Naive thymus-derived CD4-positive, alpha-beta T cell (primary cell): Measurements from ENCODE around the gene NT5DC3. TPM values are rescaled to one million over a fixed set of nuclear protein-coding genes. Genes with fewer than 3 reads are reported as not detected.

ENCODE experiments used
- ATAC-seq: fragments of 150-1000 bp; cut with Tn5 transposase; 2 replicates; pipeline ENCODE4 v1.10.0; 2021; ENCODE audit warnings: mild to moderate bottlenecking, moderate library complexity
- CTCF ChIA-PET: fragments of 350-600 bp; sonication (Branson Sonifier 250); formaldehyde crosslinking; loops from one replicate; lab custom pipeline; 2021; ENCODE audit warnings: antibody characterized with exemption; lab: Charles Lee
- POLR2A ChIA-PET: fragments of 350-600 bp; sonication (Branson Sonifier 250); formaldehyde crosslinking; loops from one replicate; lab custom pipeline; 2021; ENCODE audit warnings: antibody characterized with exemption, inconsistent platforms; lab: Charles Lee
- DNase-seq, 9 donors: peaks; one replicate each; pipeline versions ENCODE4 v3.0.0 to v3.0.0-alpha.2; 2020 to 2022; ENCODE audit warnings: mixed read lengths in 1 of 9
- H3K27ac ChIP-seq: one replicate; pipeline ENCODE4 v1.7.0; 2013; ENCODE audit warnings: mild to moderate bottlenecking, low read depth, low read length, moderate library complexity
- H3K27me3 ChIP-seq, 2 donors: one replicate each; pipeline ENCODE4 v1.7.0; 2013; ENCODE audit warnings: low read length in 2 of 2, mild to moderate bottlenecking in 2 of 2, moderate library complexity in 2 of 2; ENCODE audit not compliant: control insufficient read depth in 2 of 2, insufficient read depth in 2 of 2
- H3K36me3 ChIP-seq, 3 experiments: 1 replicate in 2 of 3; 2 replicates in 1 of 3; pipeline ENCODE4 v1.7.0; 2013; ENCODE audit warnings: low read length in 3 of 3, mild to moderate bottlenecking in 3 of 3, moderate library complexity in 1 of 3; ENCODE audit not compliant: insufficient read depth in 3 of 3, control insufficient read depth in 2 of 3
- H3K4me1 ChIP-seq, 2 donors: one replicate each; pipeline ENCODE4 v1.7.0; 2013; ENCODE audit warnings: low read length in 2 of 2, mild to moderate bottlenecking in 2 of 2, moderate library complexity in 1 of 2; ENCODE audit not compliant: control insufficient read depth in 2 of 2, insufficient read depth in 2 of 2
- H3K4me3 ChIP-seq: 2 replicates; pipeline ENCODE4 v1.7.0; 2013; ENCODE audit warnings: mild to moderate bottlenecking, low read length
- H3K9me3 ChIP-seq, 3 experiments: 1 replicate in 2 of 3; 2 replicates in 1 of 3; pipeline ENCODE4 v1.7.0; 2013; ENCODE audit warnings: low read length in 3 of 3; ENCODE audit not compliant: control insufficient read depth in 2 of 3
- H3K27ac Mint-ChIP-seq, 9 donors: one replicate each; pipeline ENCODE4 v1.8.0; 2020 to 2022; ENCODE audit warnings: mixed read lengths in 9 of 9, mild to moderate bottlenecking in 8 of 9, moderate library complexity in 5 of 9, inconsistent platforms in 2 of 9
- H3K27me3 Mint-ChIP-seq, 5 donors: one replicate each; pipeline ENCODE4 v1.8.0; 2021 to 2022; ENCODE audit warnings: mixed read lengths in 5 of 5, mild to moderate bottlenecking in 1 of 5
- H3K36me3 Mint-ChIP-seq, 5 donors: one replicate each; pipeline ENCODE4 v1.8.0; 2020 to 2022; ENCODE audit warnings: mixed read lengths in 5 of 5, mild to moderate bottlenecking in 3 of 5, inconsistent platforms in 1 of 5
- H3K4me1 Mint-ChIP-seq, 7 donors: one replicate each; pipeline ENCODE4 v1.8.0; 2020 to 2022; ENCODE audit warnings: mixed read lengths in 7 of 7, mild to moderate bottlenecking in 3 of 7, inconsistent platforms in 1 of 7
- H3K4me3 Mint-ChIP-seq, 10 donors: one replicate each; pipeline ENCODE4 v1.8.0; 2020 to 2022; ENCODE audit warnings: mild to moderate bottlenecking in 10 of 10, mixed read lengths in 10 of 10, moderate library complexity in 6 of 10, inconsistent platforms in 2 of 10
- H3K9me3 Mint-ChIP-seq, 11 donors: one replicate each; pipeline ENCODE4 v1.8.0; 2020 to 2022; ENCODE audit warnings: mixed read lengths in 11 of 11, mild to moderate bottlenecking in 4 of 11, inconsistent platforms in 1 of 11, moderate library complexity in 1 of 11
- intact Hi-C, 2 donors: fragments of 100-400 bp; cut with micrococcal nuclease; formaldehyde crosslinking; loops; one replicate each; pipeline ENCODE4 v1.15.1; 2023
- polyA plus RNA-seq, 2 donors: library from polyadenylated mRNA; unstranded; fragments of 300-500 nt; fragmentation: Illumina TruSeq; gene quantifications; one replicate each; pipeline ENCODE4 v1.2.3, GENCODE V29; 2021
- total RNA-seq, 6 experiments: library from RNA in 5 of 6; stranded (reverse) in 5 of 6; gene quantifications; 1 replicate in 5 of 6; 2 replicates in 1 of 6; pipeline ENCODE4 v1.2.3 and lab custom pipeline; 2021 to 2026

NT5DC3 gene
- total and polyA plus RNA-seq, 7 experiments from 2014 or later, result 0.99 to 5.0 (median 4.4) TPM

DNA sequence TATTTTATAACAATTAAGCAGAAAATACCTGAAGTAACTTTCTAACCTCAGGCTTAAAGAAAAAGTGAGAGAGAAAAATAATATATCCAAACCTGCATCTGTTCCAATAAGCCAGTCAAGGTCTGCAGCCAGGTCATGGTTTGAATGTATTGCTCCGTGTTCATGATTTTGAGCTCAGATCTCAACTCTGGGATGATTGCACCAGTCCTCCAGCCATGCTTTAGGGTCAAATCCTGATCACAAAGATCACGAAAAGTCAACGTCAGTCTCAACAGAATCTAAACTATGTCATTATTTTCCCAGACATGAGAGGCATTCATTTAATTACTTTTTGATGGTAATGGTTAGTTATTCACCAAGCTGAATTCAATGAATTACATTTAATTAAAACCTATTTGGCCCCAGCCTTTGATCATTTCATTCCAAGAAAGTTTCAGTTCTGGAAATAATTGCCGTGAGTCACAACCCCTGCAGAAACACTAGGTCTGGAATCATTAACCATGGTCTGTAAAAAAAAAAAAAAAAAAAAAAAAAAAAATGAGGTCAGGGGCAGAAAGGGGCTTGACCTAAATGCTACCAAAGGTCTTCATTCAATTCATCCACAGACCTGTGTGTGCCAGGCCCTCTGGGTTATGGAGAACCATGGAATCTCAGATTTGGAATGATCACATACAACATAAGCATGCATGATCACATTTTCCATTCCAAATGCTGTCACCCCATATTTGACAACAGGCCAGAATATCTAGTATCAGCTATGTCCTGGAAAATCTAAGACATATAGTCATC, 55.6 kb downstream of the NT5DC3 start:
- Mint-ChIP-seq H3K4me3 (no peak overlapping the region), H3K27ac (no peak overlapping the region), H3K9me3 (peaks cover 0 to 1% (median 0%) of the 10 kb centered on the region in 11 donors), H3K27me3 (no peaks in the 10 kb centered on the region), H3K4me1 (no peaks in the 10 kb centered on the region), H3K36me3 (peaks cover 2 to 41% (median 28%) of the 10 kb centered on the region in 5 donors)
- intact Hi-C loops, result no loop called here
- no peak for DNase-seq
- peaks cover 0 to 14% (median 0%) of the 10 kb centered on the region in 3 experiments for H3K36me3 ChIP-seq
- H3K27me3 ChIP-seq, result no peaks in the 10 kb centered on the region
- ATAC-seq, result no peak
- POLR2A ChIA-PET, result no interaction called here
- H3K27ac ChIP-seq, result no peak overlapping the region
- no peak overlapping the region for H3K4me3 ChIP-seq
- CTCF ChIA-PET, result interaction anchor here (0.8 kb wide), 1 partner anchor 12 kb away, joined by 3 read pairs; no protein-coding TSS in a partner anchor
- H3K9me3 ChIP-seq, result no peaks in the 10 kb centered on the region
- H3K4me1 ChIP-seq, result no peaks in the 10 kb centered on the region

DNA sequence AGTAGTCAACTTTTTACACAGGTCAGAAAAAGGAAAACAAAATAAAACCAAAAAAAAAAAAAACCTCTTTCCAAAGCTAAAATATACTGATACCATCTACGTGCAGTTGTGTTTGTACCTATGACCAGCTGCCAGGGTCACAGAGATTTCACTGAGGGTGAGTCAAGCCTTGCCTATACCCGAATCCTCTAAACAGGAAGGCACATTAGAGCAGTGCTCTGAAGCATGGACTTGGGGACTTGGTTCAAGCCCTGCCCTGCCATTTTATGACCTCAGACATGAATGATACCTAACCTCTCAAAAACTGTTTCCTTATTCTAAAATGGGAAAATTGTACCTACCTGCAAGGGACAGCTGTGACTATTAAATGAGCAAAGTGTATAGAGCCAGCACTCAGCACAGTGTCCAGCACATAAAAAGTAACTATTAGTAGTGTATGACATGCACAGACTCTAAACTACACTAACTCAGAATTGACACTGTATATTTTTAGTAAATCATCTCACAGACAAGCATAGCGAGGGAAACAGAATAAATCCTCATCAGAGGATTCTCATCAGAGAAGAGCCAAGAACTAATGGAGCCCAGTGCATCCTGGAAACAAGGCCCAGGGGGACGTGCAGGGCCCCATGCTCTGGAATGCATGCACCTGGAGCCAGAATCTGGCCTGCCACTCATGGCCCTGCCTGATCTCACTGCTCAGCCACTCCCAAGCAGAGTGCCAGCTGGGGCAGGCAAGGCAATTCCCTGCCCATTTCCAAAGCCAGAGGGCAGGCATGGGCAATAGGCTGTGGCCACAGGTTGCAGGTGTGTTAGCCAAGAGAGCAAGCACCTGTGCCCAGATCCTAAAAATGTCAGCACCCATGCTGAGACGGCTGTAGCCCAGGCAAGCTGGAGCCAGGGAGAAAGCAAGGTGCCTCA, 57.0 kb downstream of the NT5DC3 start:
- Mint-ChIP-seq H3K27me3 (no peaks in the 10 kb centered on the region), H3K27ac (peak overlapping the region in 1 of 9 donors; percentile 81), H3K36me3 (peaks cover 3 to 52% (median 39%) of the 10 kb centered on the region in 5 donors), H3K9me3 (peaks cover 0 to 1% (median 0%) of the 10 kb centered on the region in 11 donors), H3K4me3 (no peak overlapping the region), H3K4me1 (no peaks in the 10 kb centered on the region)
- peaks cover 0 to 24% (median 0%) of the 10 kb centered on the region in 3 experiments for H3K36me3 ChIP-seq
- no peak overlapping the region for H3K4me3 ChIP-seq
- ChIA-PET CTCF (no interaction called here), POLR2A (no interaction called here)
- H3K4me1 ChIP-seq, result no peaks in the 10 kb centered on the region
- no peaks in the 10 kb centered on the region for H3K27me3 ChIP-seq
- no peak overlapping the region for H3K27ac ChIP-seq
- DNase-seq (no peak), ATAC-seq (no peak)
- no peaks in the 10 kb centered on the region for H3K9me3 ChIP-seq
- intact Hi-C loops, result no loop called here

DNA sequence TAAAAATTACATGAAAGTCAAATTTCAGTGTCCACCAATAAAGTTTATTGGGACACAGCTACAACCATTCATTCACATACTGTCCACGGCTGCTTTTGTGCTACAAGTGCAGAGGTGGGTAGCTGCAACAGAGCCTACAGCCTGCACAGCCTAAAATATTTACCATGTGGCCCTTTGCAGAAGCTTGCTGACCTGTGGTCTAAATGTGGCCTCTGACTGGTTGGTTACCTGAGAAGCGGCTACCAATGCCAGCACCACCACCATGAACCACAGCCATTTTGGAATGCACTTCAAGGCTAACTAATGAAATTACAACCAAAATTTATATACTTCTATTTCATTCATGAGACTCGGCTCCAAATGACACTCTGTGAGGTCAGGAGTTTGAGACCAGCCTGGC, 58.6 kb downstream of the NT5DC3 start:
- ChIA-PET POLR2A (no interaction called here), CTCF (no interaction called here)
- peaks cover 0 to 28% (median 0%) of the 10 kb centered on the region in 3 experiments for H3K36me3 ChIP-seq
- no peaks in the 10 kb centered on the region for H3K4me1 Mint-ChIP-seq
- intact Hi-C loops, result no loop called here
- no peak overlapping the region for H3K4me3 Mint-ChIP-seq
- peaks cover 3 to 66% (median 46%) of the 10 kb centered on the region in 5 donors for H3K36me3 Mint-ChIP-seq
- DNase-seq, result no peak
- H3K27me3 Mint-ChIP-seq, result no peaks in the 10 kb centered on the region
- no peak for ATAC-seq
- H3K27me3 ChIP-seq, result no peaks in the 10 kb centered on the region
- H3K4me3 ChIP-seq, result no peak overlapping the region
- H3K27ac Mint-ChIP-seq, result no peak overlapping the region
- H3K9me3 Mint-ChIP-seq, result peaks cover 0 to 1% (median 0%) of the 10 kb centered on the region in 11 donors
- H3K9me3 ChIP-seq, result no peaks in the 10 kb centered on the region
- H3K27ac ChIP-seq, result no peak overlapping the region
- H3K4me1 ChIP-seq, result no peaks in the 10 kb centered on the region

DNA sequence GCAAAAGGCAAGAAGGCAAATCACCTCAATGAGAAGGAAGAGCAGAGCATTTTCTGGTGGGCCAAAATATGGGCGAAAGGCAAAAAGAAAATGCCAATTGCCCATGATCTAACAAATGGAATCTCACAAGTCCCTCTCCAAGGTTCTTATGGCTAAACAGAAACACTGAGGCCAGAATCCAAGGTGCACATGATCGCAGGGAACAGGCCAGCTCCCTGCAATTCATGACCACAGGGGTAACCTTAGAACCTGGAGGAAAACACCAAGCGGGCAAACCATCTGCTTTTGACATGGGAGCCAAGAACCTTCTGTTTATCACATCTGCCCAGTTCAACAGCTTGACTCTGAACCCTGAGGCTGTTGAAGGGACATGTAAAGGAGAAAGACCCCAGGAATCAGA, 60.0 kb downstream of the NT5DC3 start:
- Histone ChIP-seq H3K9me3 (no peaks in the 10 kb centered on the region), H3K4me1 (no peaks in the 10 kb centered on the region), H3K27me3 (no peaks in the 10 kb centered on the region), H3K27ac (no peak overlapping the region), H3K36me3 (peaks cover 0 to 39% (median 0%) of the 10 kb centered on the region in 3 experiments), H3K4me3 (no peak overlapping the region)
- ATAC-seq (no peak), DNase-seq (no peak)
- Mint-ChIP-seq H3K4me1 (no peaks in the 10 kb centered on the region), H3K9me3 (peaks cover 0 to under 1% (median 0%) of the 10 kb centered on the region in 11 donors), H3K27ac (no peak overlapping the region), H3K27me3 (no peaks in the 10 kb centered on the region), H3K36me3 (peaks cover 3 to 75% (median 53%) of the 10 kb centered on the region in 5 donors), H3K4me3 (no peak overlapping the region)
- POLR2A ChIA-PET, result no interaction called here
- intact Hi-C loops, result no loop called here
- CTCF ChIA-PET, result no interaction called here

DNA sequence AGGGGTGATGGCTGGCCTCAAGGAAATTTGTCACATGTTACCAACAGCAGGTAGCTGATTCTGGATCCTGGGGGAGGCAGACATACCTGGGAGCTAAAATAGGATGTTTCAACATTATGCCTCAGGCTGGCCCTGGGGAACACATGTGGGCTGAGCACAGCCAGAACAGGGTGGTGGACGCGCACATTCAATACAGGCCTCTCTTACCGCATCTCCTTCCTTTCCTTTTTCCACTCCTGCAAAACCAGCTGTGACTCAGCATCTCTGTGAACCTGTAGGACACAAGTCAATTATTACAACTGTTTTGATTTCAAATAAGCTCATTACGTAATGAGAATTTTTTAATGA, 61.0 kb downstream of the NT5DC3 start:
- POLR2A ChIA-PET, result no interaction called here
- no peak for ATAC-seq

DNA sequence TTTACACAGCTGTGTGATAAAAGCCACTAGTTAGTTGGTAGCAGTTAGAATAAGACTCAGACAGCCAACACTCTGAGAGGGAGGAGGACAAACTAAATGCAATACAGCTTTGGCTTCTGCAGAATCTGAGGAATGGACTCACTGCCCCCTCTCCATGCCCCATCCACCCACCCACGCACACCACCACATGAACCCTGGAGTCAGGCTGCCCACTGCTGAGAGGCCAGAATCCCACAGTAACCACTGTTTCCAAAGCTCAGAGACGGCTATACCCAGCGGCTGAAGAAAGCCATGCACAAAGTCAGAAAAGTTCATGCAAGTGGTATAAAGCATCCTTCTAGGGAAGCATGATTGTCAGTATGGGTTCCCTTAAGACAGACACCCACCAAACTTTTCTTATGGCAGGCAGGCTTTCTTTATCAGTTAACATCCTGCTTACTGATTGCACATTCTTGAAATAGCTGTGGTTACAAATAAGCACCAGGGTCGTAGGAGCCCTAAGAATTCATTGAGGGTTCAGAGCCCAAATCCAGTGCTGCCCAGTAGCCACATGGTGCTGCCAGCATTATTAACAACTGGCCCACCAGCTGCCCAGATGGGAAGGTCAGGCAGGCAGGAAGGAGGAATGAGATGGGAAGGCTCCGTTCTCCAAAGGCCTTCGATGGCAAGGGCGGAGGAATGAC, 61.5 kb downstream of the NT5DC3 start:
- H3K9me3 Mint-ChIP-seq, result peaks cover 0 to 2% (median 0%) of the 10 kb centered on the region in 11 donors
- H3K4me1 Mint-ChIP-seq, result no peaks in the 10 kb centered on the region
- H3K4me3 ChIP-seq, result no peak overlapping the region
- no peaks in the 10 kb centered on the region for H3K9me3 ChIP-seq
- H3K27me3 Mint-ChIP-seq, result no peaks in the 10 kb centered on the region
- intact Hi-C loops, result no loop called here
- DNase-seq, result no peak
- H3K27ac ChIP-seq, result no peak overlapping the region
- H3K36me3 ChIP-seq, result peaks cover 0 to 31% (median 0%) of the 10 kb centered on the region in 3 experiments
- no peak overlapping the region for H3K27ac Mint-ChIP-seq
- H3K36me3 Mint-ChIP-seq, result peaks cover 2 to 76% (median 49%) of the 10 kb centered on the region in 5 donors
- H3K27me3 ChIP-seq, result no peaks in the 10 kb centered on the region
- H3K4me3 Mint-ChIP-seq, result no peak overlapping the region
- no peak for ATAC-seq
- ChIA-PET CTCF (no interaction called here), POLR2A (no interaction called here)
- no peaks in the 10 kb centered on the region for H3K4me1 ChIP-seq

More for the DNA sequence above, 61.0 kb downstream of the NT5DC3 start:
- Mint-ChIP-seq H3K9me3 (no peaks in the 10 kb centered on the region), H3K4me3 (no peak overlapping the region), H3K36me3 (peaks cover 2 to 78% (median 49%) of the 10 kb centered on the region in 5 donors), H3K4me1 (no peaks in the 10 kb centered on the region), H3K27me3 (no peaks in the 10 kb centered on the region), H3K27ac (no peak overlapping the region)
- Histone ChIP-seq H3K36me3 (peaks cover 0 to 36% (median 0%) of the 10 kb centered on the region in 3 experiments), H3K9me3 (no peaks in the 10 kb centered on the region), H3K27me3 (no peaks in the 10 kb centered on the region), H3K4me3 (no peak overlapping the region), H3K4me1 (no peaks in the 10 kb centered on the region), H3K27ac (no peak overlapping the region)
- intact Hi-C loops, result no loop called here
- CTCF ChIA-PET, result no interaction called here
- no peak for DNase-seq
